Measurements from ENCODE around the gene COX10. TPM values are rescaled to one million over a fixed set of nuclear protein-coding genes. Genes with fewer than 3 reads are reported as not detected.

Gene COX10
- polyA plus RNA-seq, 10 donors: 9.8 to 17.3 (median 14.6) TPM

Other genes starting within 250 kb of the COX10 start
- 1 to 10 TPM in 1 of 10 donors, under 1 TPM in 5, not detected in 4; 0.51 to 1.2 (median 0.67) TPM for gene CDRT15, start 167.4 kb downstream of the COX10 start, polyA plus RNA-seq (ENCODE audit: insufficient read length in 10 of 10)
- gene HS3ST3B1, start 231.6 kb downstream of the COX10 start, polyA plus RNA-seq (ENCODE audit: insufficient read length in 10 of 10): 1 to 10 TPM in 9 of 10 donors, under 1 TPM in 1; 0.71 to 4.7 (median 3.4) TPM